GM12878 (cell line): ENCODE data around the gene TPK1. TPM values are rescaled to one million over a fixed set of nuclear protein-coding genes. Genes with fewer than 3 reads are reported as not detected.

Experiments used
- ATAC-seq: fragments of 200-7000 bp; cut with Tn5 transposase; 3 replicates; pipeline ENCODE4 v1.9.1; 2020; ENCODE audit warnings: mild to moderate bottlenecking, moderate library complexity
- BruUV-seq: library from RNA; stranded (reverse); fragments of 400-500 nt; replicated peaks from 2 replicates; lab custom pipeline; 2021; lab: Mats Ljungman, UMichigan
- CTCF ChIA-PET: fragments of 300-600 bp; sonication (Branson Sonifier 250); formaldehyde crosslinking; extraction: SDS; loops from one replicate; lab custom pipeline; 2021; ENCODE audit warnings: inconsistent platforms; lab: Yijun Ruan, JAX
- POLR2A ChIA-PET: fragments of 350-600 bp; formaldehyde crosslinking; extraction: SDS; loops from one replicate; lab custom pipeline; 2021; ENCODE audit warnings: inconsistent platforms; lab: Charles Lee
- RAD21 ChIA-PET: fragments of 300-600 bp; sonication (Branson Sonifier 250); formaldehyde crosslinking; loops from one replicate; lab custom pipeline; 2023; ENCODE audit warnings: antibody characterized with exemption; ENCODE audit not compliant: unreplicated experiment; lab: Charles Lee
- SMC1A ChIA-PET: fragments of 300-600 bp; sonication (Branson Sonifier 250); formaldehyde crosslinking; loops from one replicate; lab custom pipeline; 2023; ENCODE audit not compliant: unreplicated experiment, uncharacterized antibody; lab: Charles Lee
- DNase-seq: peaks from one replicate; pipeline ENCODE4 v3.0.0-alpha.2; 2011; ENCODE audit warnings: low read depth, low spot score
- FAIRE-seq: peaks from 3 replicates; lab custom pipeline; 2011; peaks lifted over from hg19 to GRCh38; lab: Jason Lieb, UNC
- H2AFZ ChIP-seq: 2 replicates; pipeline ENCODE4 v1.6.0; 2011; ENCODE audit warnings: low read depth, low read length, control low read depth; ENCODE audit not compliant: control insufficient read depth
- H3K27ac ChIP-seq: 2 replicates; pipeline ENCODE4 v1.5.1; 2011; ENCODE audit warnings: control low read depth; ENCODE audit not compliant: control insufficient read depth, insufficient read depth
- H3K27me3 ChIP-seq, 2 experiments: replicated peaks in 1 of 2; 2 replicates each; pipeline versions ENCODE4 v1.6.0 to v1.6.1; 2011; ENCODE audit warnings: low read length in 1 of 2; ENCODE audit not compliant: control insufficient read depth in 2 of 2, insufficient read depth in 2 of 2
- H3K36me3 ChIP-seq, 2 experiments: 2 replicates each; pipeline ENCODE4 v1.5.1; 2011; ENCODE audit warnings: low read length in 1 of 2; ENCODE audit not compliant: control insufficient read depth in 2 of 2, insufficient read depth in 2 of 2
- H3K4me1 ChIP-seq: 2 replicates; pipeline ENCODE4 v1.6.1; 2011; ENCODE audit warnings: mild to moderate bottlenecking, low read length, moderate library complexity, mixed read lengths; ENCODE audit not compliant: control insufficient read depth, insufficient read depth
- H3K4me2 ChIP-seq: 2 replicates; pipeline ENCODE4 v1.6.0; 2011; ENCODE audit warnings: control low read depth; ENCODE audit not compliant: control insufficient read depth, insufficient read depth
- H3K4me3 ChIP-seq: fragments of 200-600 bp; sonication (generic); 2 replicates; pipeline ENCODE4 v1.5.1; 2016
- H3K79me2 ChIP-seq: 2 replicates; pipeline ENCODE4 v1.6.0; 2011; ENCODE audit warnings: low read length; ENCODE audit not compliant: control insufficient read depth, insufficient read depth
- H3K9ac ChIP-seq: 2 replicates; pipeline ENCODE4 v1.8.0; 2011; ENCODE audit warnings: low read length, control low read depth, mixed read lengths; ENCODE audit not compliant: control insufficient read depth, insufficient read depth
- H3K9me3 ChIP-seq: replicated peaks from 3 replicates; pipeline ENCODE4 v1.5.1; 2011; ENCODE audit warnings: mild to moderate bottlenecking, low read length; ENCODE audit not compliant: control insufficient read depth, insufficient read depth
- H4K20me1 ChIP-seq: 2 replicates; pipeline ENCODE4 v1.6.0; 2011; ENCODE audit not compliant: control insufficient read depth, insufficient read depth
- CBX5 ChIP-seq: sonication (generic); IDR thresholded peaks from 2 replicates; pipeline ENCODE4 v1.6.1; 2016; ENCODE audit warnings: low read depth, moderate library complexity, mild to moderate bottlenecking, inconsistent platforms
- CHD2 ChIP-seq: IDR thresholded peaks from 2 replicates; pipeline ENCODE4 v1.6.1; 2011; ENCODE audit warnings: low read depth, low read length, improper control_type of control experiment, borderline replicate concordance
- CREM ChIP-seq: IDR thresholded peaks from 2 replicates; pipeline ENCODE4 v1.6.1; 2014; ENCODE audit warnings: antibody characterized with exemption, low read depth
- EP300 ChIP-seq, 2 experiments: fragments of 150-350 bp in 1 of 2; IDR thresholded peaks; 2 replicates each; pipeline ENCODE4 v1.6.1; 2011 to 2012; ENCODE audit warnings: low read depth in 2 of 2, low read length in 2 of 2, borderline replicate concordance in 1 of 2, improper control_type of control experiment in 1 of 2, inconsistent platforms in 1 of 2; ENCODE audit not compliant: control insufficient read depth in 1 of 2
- ETV6 ChIP-seq, 2 experiments: fragments of 450-650 bp in 1 of 2; IDR thresholded peaks in 1 of 2; conservative IDR thresholded peaks in 1 of 2; 2 replicates each; pipeline ENCODE4 v1.6.1; 2014; ENCODE audit warnings: antibody characterized with exemption in 1 of 2, borderline replicate concordance in 1 of 2, low read depth in 1 of 2, mild to moderate bottlenecking in 1 of 2, moderate library complexity in 1 of 2
- MTA2 ChIP-seq: fragments of 450-650 bp; IDR thresholded peaks from 2 replicates; pipeline ENCODE4 v1.6.1; 2016; ENCODE audit warnings: low read depth, mild to moderate bottlenecking, moderate library complexity
- NFYB ChIP-seq: IDR thresholded peaks from 2 replicates; pipeline ENCODE4 v1.6.1; 2011; ENCODE audit warnings: low read depth, mild to moderate bottlenecking, low read length, improper control_type of control experiment, moderate library complexity; ENCODE audit not compliant: insufficient read depth
- PRDM15 ChIP-seq: fragments of 450-650 bp; formaldehyde crosslinking; IDR thresholded peaks from 2 replicates; pipeline ENCODE4 v1.4.0; 2020; ENCODE audit warnings: mild to moderate bottlenecking, moderate library complexity
- RUNX3 ChIP-seq: IDR thresholded peaks from 2 replicates; pipeline ENCODE4 v1.6.1; 2012; ENCODE audit warnings: low read length, inconsistent platforms
- TAF1 ChIP-seq: IDR thresholded peaks from 2 replicates; pipeline ENCODE4 v1.6.1; 2011; ENCODE audit warnings: mild to moderate bottlenecking, low read depth, low read length, borderline replicate concordance
- YBX1 ChIP-seq: fragments of 450-650 bp; IDR thresholded peaks from 2 replicates; pipeline ENCODE4 v1.6.1; 2016; ENCODE audit warnings: antibody characterized with exemption
- ZSCAN29 ChIP-seq: fragments of 450-650 bp; IDR thresholded peaks from 2 replicates; pipeline ENCODE4 v1.6.1; 2017; ENCODE audit warnings: mild to moderate bottlenecking, moderate library complexity
- WGBS: methylation state at CpG from one replicate; pipeline ENCODE4 v1.1.6; 2016; ENCODE audit warnings: low lambda C conversion rate; ENCODE audit not compliant: insufficient replicate concordance, insufficient coverage; ENCODE audit errors: missing lambda C conversion rate; 5-methylcytosine and 5-hydroxymethylcytosine counted together
- in situ Hi-C: fragments of 300-500 bp; cut with MboI; formaldehyde crosslinking; loops from 9 replicates; pipeline ENCODE4 v1.14.3; 2018; ENCODE audit warnings: mixed read lengths
- intact Hi-C: fragments of 100-400 bp; cut with micrococcal nuclease; formaldehyde crosslinking; loops from one replicate; pipeline ENCODE4 v1.14.2; 2022; ENCODE audit not compliant: unreplicated experiment
- polyA plus RNA-seq, 11 experiments: library from polyadenylated mRNA; depleted of rRNA in 4 of 11; unstranded in 6 of 11; stranded (reverse) in 5 of 11; fragments of >200 nt; fragmentation: Nextera tagmentation in 4 of 11; fragmentation: Illumina TruSeq in 1 of 11; extraction: Ambion mirVana in 4 of 11; extraction: Trizol in 1 of 11; gene quantifications; 1 replicate in 1 of 11; 2 replicates in 10 of 11; pipeline versions ENCODE4 v1.2.1 to v1.2.3, GENCODE V29; 2011 to 2016; ENCODE audit warnings: inconsistent platforms in 2 of 11, missing spikeins in 2 of 11, low read depth in 1 of 11
- total RNA-seq, 4 experiments: library from RNA; depleted of rRNA in 3 of 4; stranded (reverse); fragments of >200 nt in 3 of 4; fragmentation: Illumina TruSeq in 1 of 4; extraction: Trizol in 1 of 4; gene quantifications; 2 replicates each; pipeline versions ENCODE4 v1.2.1 to v1.2.3, GENCODE V29; 2013 to 2021

TPK1 gene
- total and polyA plus RNA-seq, 10 of the 15 experiments (the other 5 are each of a cell fraction or from before 2014, with no cell fraction given), result 7.1 to 19.0 (median 9.3) TPM

- TF ChIP-seq CREM (no peak), RUNX3 (no peak), MTA2 (no peak), EP300 (IDR thresholded peaks at IDR 0.05; ENCODE audit: borderline replicate concordance in 1 of 2, control insufficient read depth in 1 of 2, low read depth in 2 of 2, low read length in 2 of 2) (no peak), PRDM15 (CRISPR knock-in tag) (no peak), CBX5 (no peak), ETV6 (conservative IDR thresholded peaks at IDR 0.05 in 1 of 2, IDR thresholded peaks at IDR 0.05 in 1 of 2; ENCODE audit: borderline replicate concordance in 1 of 2, low read depth in 1 of 2) (no peak), NFYB (no peak), ZSCAN29 (no peak), CHD2 (no peak), TAF1 (no peak), YBX1 (no peak)
- TF ChIP-seq, all 136 proteins: peak for 0
- Histone ChIP-seq H3K27ac (no peak overlapping the region), H2AFZ (no peak overlapping the region), H3K4me3 (no peak overlapping the region), H4K20me1 (no peaks in the 10 kb centered on the region), H3K4me2 (no peak overlapping the region), H3K4me1 (peaks cover 5% of the 10 kb centered on the region; the same call in 1 of the 2 replicates), H3K36me3 (no peaks in the 10 kb centered on the region), H3K27me3 (no peaks in the 10 kb centered on the region), H3K9ac (no peak overlapping the region), H3K79me2 (no peaks in the 10 kb centered on the region), H3K9me3 (no peaks in the 10 kb centered on the region; the same call in 2 of the 3 replicates)
- intact Hi-C loops, result no loop called here
- ATAC-seq (no peak), FAIRE-seq (no peak), DNase-seq (no peak)
- in situ Hi-C loops, result no loop called here
- 90% methylated on average over 1 of the region's 1 CpG for WGBS
- ChIA-PET SMC1A (no interaction called here), CTCF (no interaction called here), RAD21 (no interaction called here), POLR2A (no interaction called here)
- BruUV-seq, result no TSS peak
These were observed 21.6 kb downstream of the TPK1 start for GRCh38 chr7:144814299-144814698.
